CD4-positive, alpha-beta T cell treated with Interleukin-17A for 4 hours (primary cell): ENCODE measurements around the gene ADCY2.

Experiments used
- DNase-seq: peaks from one replicate; pipeline ENCODE4 v3.0.0-alpha.2; 2020; ENCODE audit warnings: mixed read lengths

The ADCY2 gene

DNA sequence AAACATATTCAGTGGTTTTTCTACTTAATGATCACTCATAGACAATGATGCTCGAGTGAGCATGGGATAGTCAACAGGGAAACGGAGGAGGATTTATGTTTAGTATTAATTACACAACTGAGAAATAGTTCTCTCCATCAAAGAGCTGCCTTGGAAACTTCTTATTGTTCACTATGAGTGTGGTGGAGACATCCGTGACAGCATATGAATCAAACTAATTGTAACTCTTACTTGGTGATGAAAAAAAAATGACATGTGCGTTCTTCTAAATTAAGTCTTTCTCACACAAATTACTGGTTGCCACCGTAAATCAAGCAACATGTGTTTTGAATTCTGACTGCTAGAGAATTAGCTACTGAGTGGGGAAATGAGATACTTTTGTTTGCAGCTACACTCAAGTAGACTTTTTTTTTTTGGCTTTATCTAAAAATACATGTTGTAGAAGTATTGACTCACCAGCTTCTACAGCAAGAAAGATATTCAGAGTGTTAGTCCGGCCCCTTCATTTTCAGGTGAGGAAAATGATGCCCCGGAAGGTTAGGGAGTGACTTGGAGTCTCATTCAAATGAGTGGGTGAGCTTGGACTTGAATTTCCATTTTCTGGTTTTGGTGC, 275.5 kb downstream of the ADCY2 start:
- DNase-seq: no peak

DNA sequence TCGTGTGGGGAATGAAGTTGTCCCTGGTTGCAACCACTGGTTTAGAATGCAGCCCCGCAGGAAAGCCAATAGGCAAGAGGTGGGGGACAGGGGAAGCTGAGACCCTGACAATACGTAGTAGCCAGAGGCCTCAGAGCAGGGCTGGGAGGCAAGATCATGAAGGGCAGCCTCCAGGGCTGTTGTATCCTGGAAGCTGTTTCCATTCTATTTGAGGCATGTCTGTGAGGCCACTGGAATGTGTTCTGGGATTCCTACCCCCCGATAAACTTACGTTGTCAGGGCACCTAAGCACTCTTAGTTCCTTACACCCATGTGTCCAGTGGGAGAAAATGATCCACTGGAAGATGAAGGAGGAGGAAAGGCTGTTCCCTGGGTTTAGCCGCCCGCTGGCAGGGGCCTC, 277.7 kb downstream of the ADCY2 start:
- DNase-seq: no peak

DNA sequence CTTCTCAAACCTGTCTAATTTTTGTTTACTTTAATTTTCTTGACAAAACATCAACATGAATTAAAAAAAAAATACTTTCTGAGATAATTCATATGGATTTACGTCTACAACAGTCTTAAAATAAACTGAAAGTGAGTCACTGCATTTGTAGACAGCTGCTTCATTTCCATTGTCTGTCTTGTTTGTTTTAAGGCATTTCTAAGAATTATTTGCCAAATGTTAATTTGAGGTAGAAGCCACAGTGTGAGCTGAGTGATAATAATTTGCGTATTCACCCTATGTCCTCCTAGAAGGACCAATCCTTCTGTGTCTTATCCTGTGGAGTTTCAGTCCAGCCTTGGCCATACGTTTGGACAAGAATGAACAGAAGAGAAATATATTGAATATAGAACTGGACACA, 280.5 kb downstream of the ADCY2 start:
- no peak for DNase-seq

DNA sequence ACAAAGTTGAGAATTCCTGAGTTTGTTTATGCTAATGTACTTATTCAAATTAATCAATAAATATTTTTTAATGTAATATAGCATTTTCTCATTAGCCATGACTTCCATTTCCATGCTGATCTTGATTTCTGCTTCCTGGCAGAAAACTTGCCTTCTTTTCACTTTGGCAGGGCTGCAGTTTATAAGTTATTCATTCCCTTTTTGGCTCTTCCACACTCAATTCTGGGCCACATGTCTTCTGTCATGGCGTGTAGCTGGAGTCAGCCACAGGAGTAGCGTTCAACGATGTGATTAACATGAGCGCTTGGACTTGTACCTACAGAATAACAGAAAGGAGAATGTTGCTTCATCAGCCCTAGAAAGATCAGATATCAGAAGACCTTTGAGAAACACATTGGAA, 282.1 kb downstream of the ADCY2 start:
- no peak for DNase-seq

DNA sequence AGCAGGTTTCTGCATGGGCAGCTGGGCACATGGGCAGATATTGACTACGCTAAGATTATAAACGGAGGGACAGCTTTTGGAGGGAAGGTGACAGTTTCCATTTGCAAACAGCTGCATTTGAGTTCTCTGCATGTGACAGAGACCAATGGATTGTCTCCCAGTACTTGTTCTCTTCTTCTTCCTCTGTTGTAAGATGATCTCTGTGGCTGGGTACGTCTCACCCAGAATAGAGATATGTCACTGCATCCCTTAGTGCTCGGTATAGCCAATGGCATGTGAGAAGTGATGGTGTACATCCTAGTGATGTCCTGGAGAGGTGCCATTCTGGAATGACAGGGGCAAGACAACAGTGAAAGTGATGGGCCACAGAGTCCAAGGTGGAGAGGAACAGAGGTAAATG, 283.7 kb downstream of the ADCY2 start:
- DNase-seq: no peak

DNA sequence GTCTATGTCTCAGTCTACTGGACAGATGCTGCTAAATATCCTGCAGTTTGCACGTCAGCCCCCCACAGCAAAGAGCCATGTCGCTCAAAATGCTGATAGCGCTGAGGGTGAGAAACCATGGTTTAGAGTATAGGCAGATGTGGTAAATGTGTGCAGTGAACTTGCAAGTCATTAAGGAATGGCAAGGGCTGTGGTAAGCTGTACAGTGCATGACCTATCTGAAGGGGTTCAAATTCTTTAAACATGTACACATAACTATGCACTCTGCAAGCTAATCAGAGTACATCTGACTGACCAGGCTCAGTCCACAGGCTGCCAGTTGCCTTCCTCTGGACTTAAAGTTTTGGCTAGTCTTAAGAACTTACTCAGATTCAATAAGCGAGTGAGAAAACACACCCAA, 284.3 kb downstream of the ADCY2 start:
- DNase-seq: no peak

DNA sequence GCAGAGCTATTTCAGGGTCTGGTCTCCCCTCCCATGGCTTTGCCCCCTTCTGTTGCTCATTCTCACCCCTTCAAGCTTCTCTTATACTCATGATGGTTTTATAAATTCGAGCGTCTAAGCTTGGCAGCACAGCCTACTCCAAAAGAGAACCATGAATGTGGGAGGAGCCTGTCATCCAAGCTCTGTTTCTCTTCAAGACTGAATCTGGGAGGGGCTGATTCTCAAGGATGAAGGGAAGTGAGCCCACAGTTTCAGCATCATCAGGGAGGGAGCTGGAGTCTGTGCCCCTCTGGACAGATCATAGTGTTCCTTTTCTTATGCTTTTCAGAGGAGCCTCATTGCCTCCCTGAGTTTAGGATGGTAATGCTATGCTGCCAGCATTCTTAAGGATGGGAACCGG, 286.4 kb downstream of the ADCY2 start:
- DNase-seq: no peak

DNA sequence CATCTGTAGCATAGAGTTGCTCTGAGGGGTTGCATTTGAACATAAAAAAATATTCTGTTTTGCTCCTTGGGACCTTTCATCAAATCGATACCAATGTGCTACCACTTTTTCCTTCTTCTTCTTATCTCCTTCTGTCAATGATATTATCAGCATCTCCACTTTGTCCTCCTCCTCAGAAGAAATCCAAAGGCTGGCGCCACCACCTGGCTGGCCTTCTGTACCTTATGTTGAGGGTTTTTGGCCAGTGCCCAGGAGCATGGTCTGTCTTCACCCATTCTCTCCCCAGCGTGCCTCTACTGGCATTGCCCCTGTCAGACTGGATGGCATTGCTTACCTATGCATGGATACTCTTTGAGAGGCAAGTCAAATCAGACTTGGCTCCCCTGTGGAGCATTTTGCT, 287.8 kb downstream of the ADCY2 start:
- DNase-seq: no peak

DNA sequence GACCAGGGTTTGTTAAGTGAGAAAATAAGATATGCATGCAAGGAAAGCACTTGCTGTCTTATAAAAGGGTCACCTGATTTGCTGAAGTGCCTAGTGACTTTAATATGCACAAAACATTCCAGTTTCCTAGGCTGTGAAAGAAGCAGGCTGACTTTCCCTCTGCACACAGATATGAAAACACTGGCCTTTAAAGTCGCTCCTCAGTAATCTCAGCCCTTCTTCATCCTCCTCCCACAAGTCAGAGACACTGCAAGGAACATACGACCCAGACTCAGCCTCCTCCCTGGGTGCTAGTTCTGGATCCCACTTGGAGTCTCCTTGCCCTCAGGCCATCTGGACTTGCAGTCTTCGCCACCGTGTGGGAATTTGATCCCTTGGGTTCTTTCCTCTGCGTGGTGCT, 288.9 kb downstream of the ADCY2 start:
- DNase-seq: no peak

DNA sequence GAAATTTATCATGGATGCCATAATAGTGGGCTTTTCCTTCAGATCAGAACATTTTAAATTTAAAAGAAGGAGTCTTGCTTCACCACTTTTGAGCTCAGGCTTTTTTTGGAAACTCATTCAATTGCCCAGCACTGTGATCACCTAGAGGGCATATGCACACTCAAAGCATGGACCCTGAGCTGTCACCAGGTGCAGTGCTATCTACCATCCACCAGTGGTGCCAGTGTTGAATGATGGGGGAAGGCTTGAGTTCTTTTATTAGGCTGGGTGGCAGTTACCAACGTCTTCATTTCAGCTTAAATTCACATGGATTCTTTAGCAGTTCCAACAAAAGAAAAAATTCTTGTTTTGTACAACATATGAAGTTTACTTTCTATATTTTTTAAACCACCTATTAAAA, 290.9 kb downstream of the ADCY2 start:
- no peak for DNase-seq

DNA sequence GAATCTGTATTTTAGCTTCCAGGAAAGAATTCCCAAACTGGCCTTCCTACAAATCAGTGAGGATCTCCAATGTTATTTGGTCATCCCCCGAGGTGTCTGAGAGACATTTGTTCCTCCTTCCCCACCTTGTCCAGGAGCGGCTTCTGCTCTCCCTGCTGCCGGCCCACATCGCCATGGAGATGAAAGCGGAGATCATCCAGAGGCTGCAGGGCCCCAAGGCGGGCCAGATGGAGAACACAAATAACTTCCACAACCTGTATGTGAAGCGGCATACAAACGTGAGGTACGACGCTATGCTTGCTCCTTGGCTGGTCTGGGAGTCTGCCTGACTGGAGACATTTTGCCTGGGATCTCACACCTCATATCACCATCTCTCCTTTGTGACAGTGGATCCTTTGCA, 294.6 kb downstream of the ADCY2 start:
- DNase-seq: no peak

DNA sequence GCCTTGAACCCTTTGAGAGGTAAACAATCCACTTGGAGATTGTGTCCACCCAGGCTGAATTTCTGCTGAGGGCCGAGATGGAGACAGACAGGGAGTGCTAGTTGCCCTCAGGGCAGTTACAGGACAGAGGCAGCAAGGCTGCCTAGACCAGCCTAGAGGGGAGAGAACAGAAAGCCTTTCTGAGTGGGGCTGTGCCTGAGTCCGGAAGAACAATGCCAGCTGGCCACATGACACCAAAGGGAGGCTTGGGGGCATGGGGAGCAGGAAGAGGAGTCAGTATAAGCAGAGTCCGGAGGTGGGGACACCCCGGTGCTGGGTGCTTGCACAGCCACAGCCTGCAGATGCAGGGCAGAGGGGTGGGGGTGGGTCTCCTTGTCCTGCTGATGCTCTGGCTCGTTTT, 309.3 kb downstream of the ADCY2 start:
- DNase-seq: no peak

DNA sequence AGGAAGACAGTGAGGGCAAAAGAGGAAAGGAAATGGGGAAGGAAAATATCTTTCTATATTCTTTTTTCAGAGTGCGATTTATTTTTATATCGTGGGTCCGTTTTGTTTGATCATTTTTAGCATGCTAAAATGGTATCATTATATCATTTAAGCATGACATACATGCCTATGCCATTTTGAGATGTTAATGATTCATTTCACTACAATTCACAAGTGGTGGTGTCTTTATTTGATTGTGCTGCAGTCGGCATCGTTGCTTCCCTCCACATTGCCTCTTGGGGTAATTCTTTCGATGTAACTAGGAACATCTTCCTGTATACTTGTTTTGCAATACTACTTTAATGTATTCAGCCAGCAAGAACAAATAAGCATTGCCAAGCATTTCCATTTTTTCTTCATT, 309.8 kb downstream of the ADCY2 start:
- DNase-seq: no peak

DNA sequence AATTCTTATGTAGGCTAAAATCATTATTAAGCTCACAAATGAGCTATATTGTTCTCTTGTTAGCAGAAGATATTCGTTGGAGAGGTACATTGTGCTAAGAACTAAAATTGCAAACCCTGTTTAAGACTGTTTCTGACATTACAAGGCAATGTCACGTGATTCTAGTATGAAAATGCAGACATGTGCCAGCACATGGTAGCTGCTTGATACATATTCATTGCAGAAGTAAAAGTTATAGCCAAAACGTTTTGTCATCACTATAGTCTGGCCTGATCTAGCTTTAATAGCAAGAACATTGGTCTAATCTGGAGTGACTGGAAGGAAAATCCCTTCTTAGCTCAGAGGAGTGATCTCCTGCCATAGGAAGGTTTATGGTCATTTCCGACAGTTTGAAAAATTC, 310.3 kb downstream of the ADCY2 start:
- no peak for DNase-seq

DNA sequence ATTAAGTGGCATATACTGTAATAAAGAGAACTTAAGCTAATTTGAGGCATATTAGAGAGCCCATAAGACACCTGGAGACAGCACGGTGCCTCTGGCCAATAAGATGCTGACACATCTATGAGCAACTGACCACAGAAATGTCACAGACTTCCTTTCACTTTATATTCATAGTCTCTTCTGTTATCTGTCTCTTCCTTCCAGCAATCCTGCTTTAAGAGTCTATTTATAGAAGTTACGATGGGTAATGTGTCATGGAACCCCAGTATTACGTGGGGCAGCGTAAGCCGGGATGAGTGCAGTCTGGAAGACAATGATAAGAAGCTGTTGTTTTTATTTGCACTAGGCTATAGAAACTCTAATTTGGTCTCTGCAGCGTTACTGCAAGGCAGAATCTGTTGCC, 318.2 kb downstream of the ADCY2 start:
- DNase-seq: no peak

DNA sequence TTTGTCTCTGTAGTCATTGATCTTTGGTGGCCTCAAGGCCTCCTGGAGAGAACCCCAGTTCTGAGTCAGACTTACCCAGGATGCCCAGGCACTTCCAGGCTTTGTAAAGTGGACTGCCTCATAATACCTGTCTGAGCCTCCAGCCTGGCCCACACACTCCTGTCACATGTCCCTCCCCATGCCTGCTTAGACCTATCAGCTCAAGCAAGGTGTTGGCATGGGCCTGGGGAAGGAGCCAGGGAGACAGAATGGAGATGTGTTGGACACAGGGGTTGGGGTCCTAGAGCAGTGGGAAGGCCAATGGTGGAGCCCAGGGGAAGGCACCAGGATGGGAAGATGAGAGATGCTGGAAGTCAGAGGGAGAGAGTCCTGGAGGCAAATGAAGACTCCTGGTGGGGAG, 318.8 kb downstream of the ADCY2 start:
- DNase-seq: no peak

DNA sequence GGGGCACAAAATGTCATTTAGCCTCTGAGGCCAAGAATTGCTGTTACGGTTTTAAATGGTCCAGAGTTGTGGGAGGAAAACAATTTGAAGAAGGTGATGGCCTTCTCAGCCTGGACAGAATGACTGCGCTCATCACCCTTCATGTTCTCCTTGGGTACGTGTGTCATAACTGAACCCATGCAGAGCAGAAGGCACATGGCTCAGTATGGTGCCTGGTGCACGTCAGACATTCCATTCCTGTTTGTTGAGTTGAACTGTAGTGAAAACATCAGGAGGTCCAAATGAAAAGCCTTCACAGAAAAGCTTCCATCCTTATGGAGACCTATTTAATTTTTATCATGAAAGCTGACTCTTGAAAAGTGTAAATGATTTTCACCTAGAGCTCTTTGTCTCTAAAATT, 321.8 kb downstream of the ADCY2 start:
- DNase-seq: no peak

DNA sequence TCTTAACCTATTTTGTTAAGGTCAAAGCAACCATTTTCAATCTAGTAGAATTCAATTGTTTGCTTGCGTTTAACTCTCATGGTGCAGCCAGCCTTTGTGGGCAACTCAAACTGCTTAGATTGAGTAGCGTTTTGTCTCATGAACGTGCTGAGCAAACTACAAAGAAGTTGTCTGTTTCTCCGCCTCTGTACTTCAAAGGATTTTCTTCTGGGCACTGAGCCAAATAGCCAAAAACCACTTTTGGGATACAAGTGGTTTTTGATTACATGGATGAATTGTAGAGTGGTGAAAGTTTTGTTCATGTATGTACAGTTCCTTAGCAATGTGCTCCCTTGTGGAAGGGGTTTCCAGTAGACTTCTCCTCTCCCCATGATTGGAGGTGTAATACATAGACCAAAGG, 332.1 kb downstream of the ADCY2 start:
- DNase-seq: no peak

DNA sequence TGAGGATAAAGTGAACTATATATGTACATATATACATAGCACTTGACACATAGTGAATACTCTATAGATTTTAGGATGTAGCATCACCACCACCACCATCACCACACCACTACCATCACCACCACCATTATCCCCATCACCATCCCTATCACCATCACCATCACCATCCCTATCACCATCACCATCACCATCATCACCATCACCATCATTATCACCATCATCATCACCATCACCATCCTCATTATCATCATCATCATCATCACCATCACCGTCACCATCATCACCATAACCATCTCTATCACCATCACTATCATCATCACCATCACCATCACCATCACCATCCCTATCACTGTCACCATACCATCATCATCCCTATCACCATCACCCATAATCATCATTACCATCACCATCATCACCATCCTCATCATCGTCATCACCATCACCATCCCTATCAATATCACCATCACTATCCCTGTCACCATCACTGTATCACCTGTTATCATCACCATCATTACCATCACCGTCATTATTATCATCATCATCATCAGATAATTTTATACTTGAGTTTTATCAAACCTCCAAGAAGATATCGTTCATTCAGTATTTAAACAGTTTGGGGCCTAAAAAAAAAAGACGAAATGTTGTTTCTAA, 345.6 kb downstream of the ADCY2 start:
- DNase-seq: no peak

DNA sequence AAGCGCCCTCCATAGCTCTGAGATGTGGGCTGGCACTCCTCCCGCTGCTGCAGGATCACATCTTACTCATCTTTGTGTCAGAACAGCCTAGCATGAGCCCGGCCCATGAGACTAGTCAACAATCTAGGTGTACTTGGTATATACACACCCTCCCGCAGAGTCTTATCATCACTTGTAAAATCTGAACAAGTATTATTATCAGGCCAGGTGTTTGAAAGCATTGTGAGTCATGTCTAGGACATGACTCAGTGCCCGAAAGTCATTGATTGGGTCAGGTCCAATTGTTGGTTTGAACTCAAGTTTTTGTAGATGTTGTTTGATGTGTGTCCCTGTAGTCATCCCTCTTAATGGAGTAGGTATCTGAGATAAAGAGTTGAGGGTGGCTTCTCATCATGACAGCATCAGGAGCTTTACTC, 346.3 kb downstream of the ADCY2 start:
- no peak for DNase-seq

DNA sequence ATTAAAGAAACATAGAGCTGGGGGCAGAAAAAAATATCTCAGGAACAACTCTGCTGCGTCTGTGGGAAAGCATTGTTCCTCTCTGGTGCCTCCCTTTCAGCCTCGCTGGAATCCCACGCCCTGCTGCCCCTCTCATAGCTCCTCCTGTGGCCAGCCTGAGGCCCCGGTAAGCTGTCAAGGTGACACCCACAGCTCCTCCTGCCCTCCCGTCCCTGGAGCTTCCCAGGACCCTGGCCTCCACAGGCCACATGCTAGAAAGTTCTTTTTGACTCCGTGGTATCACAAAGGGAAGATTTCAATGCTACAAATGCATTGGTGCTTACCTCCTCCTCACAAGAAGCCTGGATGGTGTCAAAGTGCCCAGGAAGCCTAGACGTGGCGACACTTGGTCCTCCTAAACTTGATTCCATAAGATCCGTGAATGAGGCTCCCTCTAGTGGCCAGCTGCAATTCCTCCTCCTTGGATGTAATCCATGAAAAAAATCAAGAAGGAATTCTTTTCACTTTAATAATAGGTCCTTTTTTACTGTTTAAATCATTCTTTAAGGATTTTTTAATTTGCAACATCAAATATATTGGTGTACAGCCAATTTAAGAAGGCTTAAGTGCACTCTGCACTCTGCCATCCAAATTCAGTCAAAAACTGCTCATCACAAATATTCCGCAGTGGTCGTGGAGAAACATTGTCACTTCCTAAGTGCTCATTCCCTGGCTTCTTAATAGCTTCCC, 350.1 kb downstream of the ADCY2 start:
- DNase-seq: peak; percentile 52

DNA sequence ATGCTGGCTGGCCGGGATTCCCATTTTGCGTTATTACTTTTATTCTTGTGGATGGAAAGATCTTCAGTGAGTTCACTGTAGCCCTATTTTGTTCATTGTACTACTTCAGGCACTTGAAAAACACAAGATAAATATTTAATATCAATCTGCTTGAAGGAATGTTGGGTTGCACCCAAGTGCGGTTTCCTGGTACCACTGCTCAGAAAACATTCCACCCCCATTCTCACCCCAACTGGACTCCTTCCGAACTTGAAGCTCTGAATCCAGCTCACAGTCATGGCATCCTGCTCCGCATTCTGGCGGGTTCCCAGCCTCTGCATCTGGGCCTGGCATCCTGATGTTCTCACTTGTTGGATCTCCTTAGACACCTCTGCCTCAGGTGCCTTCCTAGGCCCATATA, 351.8 kb downstream of the ADCY2 start:
- DNase-seq: no peak

DNA sequence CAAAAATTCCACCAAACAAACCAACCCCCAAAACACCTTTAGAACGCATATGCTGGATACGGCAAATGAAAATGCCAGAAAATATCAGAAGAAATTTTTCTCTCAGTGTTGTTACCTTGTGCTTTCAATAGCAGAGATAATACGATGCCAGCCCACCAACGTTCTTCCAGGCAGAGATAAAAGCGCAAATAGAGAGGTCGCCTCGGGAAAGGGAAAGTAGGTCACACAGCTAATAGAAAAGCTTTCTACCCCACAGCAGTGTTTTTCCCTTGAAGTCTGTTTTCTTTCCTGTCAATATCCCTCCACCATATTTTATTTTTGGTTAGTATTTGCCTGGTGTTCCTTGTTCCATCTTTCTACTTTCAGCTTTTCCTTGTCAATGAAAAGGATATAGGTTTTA, 353.7 kb downstream of the ADCY2 start:
- DNase-seq: no peak

DNA sequence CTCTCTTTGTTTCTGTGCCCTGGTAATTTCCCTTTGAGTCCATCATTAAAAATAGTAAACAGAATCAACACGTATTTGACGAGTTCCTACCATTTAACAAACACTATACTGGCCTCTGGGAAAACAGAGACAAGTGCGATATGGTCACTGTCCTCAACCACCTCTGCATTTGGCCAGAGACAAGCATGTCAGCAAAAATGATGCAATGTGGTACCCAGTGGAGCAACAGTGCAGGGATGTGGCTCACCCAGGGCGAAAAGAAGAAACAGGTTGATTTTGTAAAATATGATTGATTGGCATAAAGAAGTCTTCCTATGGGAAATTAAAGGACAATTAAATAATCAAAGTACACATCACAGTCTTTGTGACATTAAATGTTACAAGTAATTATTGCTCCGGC, 355.9 kb downstream of the ADCY2 start:
- DNase-seq: no peak

DNA sequence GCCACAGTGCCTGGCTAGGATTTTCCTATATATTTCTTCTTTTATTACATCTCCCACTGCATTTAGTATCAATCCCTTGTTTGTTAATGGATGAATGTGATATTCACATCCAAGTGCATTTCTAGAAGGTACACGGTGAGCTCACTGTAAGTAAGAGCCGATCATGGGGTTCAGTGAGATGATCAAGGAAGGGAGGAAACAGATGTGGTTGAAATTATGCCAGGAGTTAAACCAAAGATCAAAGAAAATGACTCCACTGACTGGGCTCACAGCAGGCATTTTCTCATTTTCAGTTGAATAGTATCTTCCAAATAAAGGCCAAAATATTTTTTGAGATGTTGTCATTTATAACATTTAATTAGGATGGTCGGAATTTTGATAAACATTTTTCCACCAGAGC, 357.2 kb downstream of the ADCY2 start:
- no peak for DNase-seq
